SK-N-SH (cell line): ENCODE measurements around the gene PPFIBP2. TPM values are rescaled to one million over a fixed set of nuclear protein-coding genes. Genes with fewer than 3 reads are reported as not detected.

ENCODE experiments used
- CTCF ChIA-PET: fragments of 300-600, 350-600 bp; formaldehyde crosslinking; extraction: SDS; loops from one replicate; lab custom pipeline; 2021; lab: Yijun Ruan, JAX
- POLR2A ChIA-PET: fragments of 350-600 bp; sonication (Branson Sonifier 250); formaldehyde crosslinking; extraction: SDS; loops from one replicate; lab custom pipeline; 2020; ENCODE audit warnings: antibody characterized with exemption, inconsistent platforms; lab: Yijun Ruan, JAX
- DNase-seq: peaks from one replicate; pipeline ENCODE4 v3.0.0; 2012
- H2AFZ ChIP-seq: fragments of 200-600 bp; sonication (generic); 2 replicates; pipeline ENCODE4 v1.8.1; 2016; ENCODE audit warnings: antibody characterized with exemption, mild to moderate bottlenecking, low read depth
- H3F3A ChIP-seq: fragments of 200-600 bp; sonication (generic); replicated peaks from 2 replicates; pipeline ENCODE3; 2016; ENCODE audit warnings: antibody characterized with exemption, mild to moderate bottlenecking; ENCODE audit not compliant: insufficient read depth
- H3K27ac ChIP-seq, 2 experiments: fragments of 200-500 bp in 1 of 2; fragments of 200-600 bp in 1 of 2; sonication (Bioruptor generic) in 1 of 2; sonication (generic), shearing (Covaris generic) in 1 of 2; 2 replicates each; pipeline versions ENCODE4 v1.5.1 to v1.6.1; 2014 to 2016; ENCODE audit warnings: low read depth in 2 of 2, inconsistent platforms in 1 of 2, low read length in 1 of 2, mild to moderate bottlenecking in 1 of 2, mixed read lengths in 1 of 2
- H3K27me3 ChIP-seq: fragments of 200-600 bp; sonication (generic), shearing (Covaris generic); 2 replicates; pipeline ENCODE4 v1.6.1; 2016; ENCODE audit warnings: mixed run types; ENCODE audit not compliant: insufficient read depth
- H3K36me3 ChIP-seq, 2 experiments: fragments of 200-500 bp in 1 of 2; fragments of 200-600 bp in 1 of 2; sonication (Bioruptor generic) in 1 of 2; sonication (generic) in 1 of 2; replicated peaks in 1 of 2; 2 replicates each; pipeline versions ENCODE3 to v1.5.1; 2014 to 2016; ENCODE audit warnings: low read length in 1 of 2, mild to moderate bottlenecking in 1 of 2; ENCODE audit not compliant: insufficient read depth in 2 of 2, control insufficient read depth in 1 of 2
- H3K4me1 ChIP-seq, 2 experiments: fragments of 200-500 bp in 1 of 2; fragments of 200-600 bp in 1 of 2; sonication (Bioruptor generic) in 1 of 2; sonication (generic), shearing (Covaris generic) in 1 of 2; 2 replicates each; pipeline versions ENCODE4 v1.5.1 to v1.6.1; 2014 to 2016; ENCODE audit warnings: low read depth in 1 of 2, low read length in 1 of 2, mixed run types in 1 of 2; ENCODE audit not compliant: insufficient read depth in 2 of 2, control insufficient read depth in 1 of 2
- H3K4me2 ChIP-seq: fragments of 200-600 bp; sonication (generic), shearing (Covaris generic); 2 replicates; pipeline ENCODE4 v1.6.1; 2017; ENCODE audit warnings: mixed run types
- H3K4me3 ChIP-seq, 2 experiments: fragments of 200-500 bp in 1 of 2; fragments of 200-600 bp in 1 of 2; sonication (Bioruptor generic) in 1 of 2; sonication (generic), shearing (Covaris generic) in 1 of 2; 2 replicates each; pipeline versions ENCODE4 v1.5.1 to v1.8.1; 2014 to 2016; ENCODE audit warnings: low read depth in 2 of 2, inconsistent platforms in 1 of 2, low read length in 1 of 2, mild to moderate bottlenecking in 1 of 2, mixed read lengths in 1 of 2, moderate library complexity in 1 of 2
- H3K79me2 ChIP-seq: fragments of 200-600 bp; sonication (generic); 2 replicates; pipeline ENCODE4 v1.8.1; 2017; ENCODE audit warnings: mild to moderate bottlenecking; ENCODE audit not compliant: insufficient read depth
- H3K9ac ChIP-seq: fragments of 200-600 bp; sonication (generic); 2 replicates; pipeline ENCODE4 v1.6.1; 2017; ENCODE audit warnings: mixed run types
- H3K9me2 ChIP-seq: fragments of 200-600 bp; sonication (generic); 2 replicates; pipeline ENCODE4 v1.6.1; 2017; ENCODE audit warnings: mixed run types
- H3K9me3 ChIP-seq: fragments of 200-600 bp; sonication (generic); 2 replicates; pipeline ENCODE4 v1.6.1; 2017; ENCODE audit warnings: mixed run types, mild to moderate bottlenecking, moderate library complexity
- H4K20me1 ChIP-seq: fragments of 200-600 bp; sonication (generic); 2 replicates; pipeline ENCODE4 v1.6.1; 2017; ENCODE audit warnings: mild to moderate bottlenecking, mixed run types; ENCODE audit not compliant: insufficient read depth
- CHD2 ChIP-seq: fragments of 150-350 bp; IDR thresholded peaks from 2 replicates; pipeline ENCODE4 v1.6.1; 2018; ENCODE audit warnings: low read length; ENCODE audit not compliant: partially characterized antibody
- FOXJ3 ChIP-seq: sonication (generic); formaldehyde crosslinking; IDR thresholded peaks from 2 replicates; pipeline ENCODE4 v1.5.1; 2020; ENCODE audit warnings: mild to moderate bottlenecking, missing genetic modification reagents
- FOXM1 ChIP-seq: IDR thresholded peaks from 2 replicates; pipeline ENCODE4 v1.4.0; 2012; ENCODE audit warnings: low read depth, mild to moderate bottlenecking
- GATA2 ChIP-seq: sonication (generic); formaldehyde crosslinking; IDR thresholded peaks from 2 replicates; pipeline ENCODE4 v1.5.0; 2020; ENCODE audit warnings: mild to moderate bottlenecking, missing genetic modification reagents
- JUND ChIP-seq: IDR thresholded peaks from 2 replicates; pipeline ENCODE4 v1.4.0; 2012
- MEF2A ChIP-seq: IDR thresholded peaks from 2 replicates; pipeline ENCODE4 v1.4.0; 2012; ENCODE audit warnings: low read depth, borderline replicate concordance
- MXI1 ChIP-seq: IDR thresholded peaks from 2 replicates; pipeline ENCODE4 v1.6.1; 2012; ENCODE audit warnings: mild to moderate bottlenecking, low read depth, low read length, improper control_type of control experiment
- NFIC ChIP-seq: IDR thresholded peaks from 2 replicates; pipeline ENCODE4 v1.4.0; 2012; ENCODE audit warnings: borderline replicate concordance
- RAD21 ChIP-seq: IDR thresholded peaks from 2 replicates; pipeline ENCODE4 v1.6.1; 2012; ENCODE audit warnings: mild to moderate bottlenecking, low read length
- RCOR1 ChIP-seq: fragments of 150-350 bp; IDR thresholded peaks from 2 replicates; pipeline ENCODE4 v1.6.1; 2017; ENCODE audit warnings: antibody characterized with exemption, low read length
- REST ChIP-seq: IDR thresholded peaks from 2 replicates; pipeline ENCODE4 v1.6.1; 2012; ENCODE audit warnings: mild to moderate bottlenecking, low read depth, low read length, moderate library complexity
- TAF1 ChIP-seq: IDR thresholded peaks from 2 replicates; pipeline ENCODE4 v1.6.1; 2012; ENCODE audit warnings: low read depth, mild to moderate bottlenecking, low read length, moderate library complexity, borderline replicate concordance
- TCF12 ChIP-seq: IDR thresholded peaks from 2 replicates; pipeline ENCODE4 v1.4.0; 2012
- WGBS: methylation state at CpG from one replicate; pipeline ENCODE4 v1.1.6; 2017; ENCODE audit warnings: low lambda C conversion rate; 5-methylcytosine and 5-hydroxymethylcytosine counted together
- polyA plus RNA-seq, 3 experiments: library from polyadenylated mRNA; depleted of rRNA; stranded (reverse); fragments of >200 nt; gene quantifications; 2 replicates each; pipeline ENCODE4 v1.2.3, GENCODE V29; 2012
- TF ChIP-seq, protein P1 (sequence below): fragments of 150-350 bp; IDR thresholded peaks from 2 replicates; pipeline ENCODE4 v1.6.1; 2017; ENCODE audit warnings: antibody characterized with exemption, low read length, low read depth, borderline replicate concordance
- TF ChIP-seq, protein P2 (sequence below): fragments of 150-350 bp; IDR thresholded peaks from 2 replicates; pipeline ENCODE4 v1.6.1; 2016; ENCODE audit warnings: mild to moderate bottlenecking, low read depth, low read length
- TF ChIP-seq, protein P3 (sequence below): IDR thresholded peaks from 2 replicates; pipeline ENCODE4 v1.4.0; 2012; ENCODE audit warnings: low read depth, borderline replicate concordance

PPFIBP2 gene
- polyA plus RNA-seq, 1 of the 3 experiments (the other 2 are of a cell fraction) = 0.67 TPM

- Histone ChIP-seq H4K20me1 (no peaks in the 10 kb centered on the region), H3K4me3 (peak overlapping the region; percentile 63 to 76), H3K4me2 (peak overlapping the region; percentile 93), H3K27ac (no peak overlapping the region), H2AFZ (peak overlapping the region; percentile 98; the same call in 1 of the 2 replicates), H3K9me3 (no peaks in the 10 kb centered on the region), H3K79me2 (no peaks in the 10 kb centered on the region), H3F3A (no peaks in the 10 kb centered on the region), H3K4me1 (peaks cover 0 to 18% of the 10 kb centered on the region in 2 experiments; a peak in 1 of 4 replicates), H3K36me3 (no peaks in the 10 kb centered on the region), H3K27me3 (peaks cover 9% of the 10 kb centered on the region), H3K9me2 (no peaks in the 10 kb centered on the region), H3K9ac (no peak overlapping the region; the same call in 1 of the 2 replicates)
- CTCF ChIA-PET = interaction anchor here (0.6 to 7.0 kb wide), 30 partner anchors 9 to 1062 kb away, joined by 3 to 74 read pairs (median 4); no protein-coding TSS in a partner anchor
- POLR2A ChIA-PET = interaction anchor here (0.8 kb wide), 1 partner anchor 57 kb away, joined by 3 read pairs; no protein-coding TSS in a partner anchor
- 23% methylated on average over 9 of the region's 31 CpGs for WGBS
- no peak for DNase-seq
- no peak for TF ChIP-seq RAD21
- no peak for TF ChIP-seq FOXM1
- no peak for TF ChIP-seq GATA2
- no peak for TF ChIP-seq MEF2A
- TF ChIP-seq TCF12 = no peak
- TF ChIP-seq REST = no peak
- no peak for TF ChIP-seq JUND
- TF ChIP-seq, protein P1, sequence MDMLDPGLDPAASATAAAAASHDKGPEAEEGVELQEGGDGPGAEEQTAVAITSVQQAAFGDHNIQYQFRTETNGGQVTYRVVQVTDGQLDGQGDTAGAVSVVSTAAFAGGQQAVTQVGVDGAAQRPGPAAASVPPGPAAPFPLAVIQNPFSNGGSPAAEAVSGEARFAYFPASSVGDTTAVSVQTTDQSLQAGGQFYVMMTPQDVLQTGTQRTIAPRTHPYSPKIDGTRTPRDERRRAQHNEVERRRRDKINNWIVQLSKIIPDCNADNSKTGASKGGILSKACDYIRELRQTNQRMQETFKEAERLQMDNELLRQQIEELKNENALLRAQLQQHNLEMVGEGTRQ = no peak
- TF ChIP-seq, protein P2, sequence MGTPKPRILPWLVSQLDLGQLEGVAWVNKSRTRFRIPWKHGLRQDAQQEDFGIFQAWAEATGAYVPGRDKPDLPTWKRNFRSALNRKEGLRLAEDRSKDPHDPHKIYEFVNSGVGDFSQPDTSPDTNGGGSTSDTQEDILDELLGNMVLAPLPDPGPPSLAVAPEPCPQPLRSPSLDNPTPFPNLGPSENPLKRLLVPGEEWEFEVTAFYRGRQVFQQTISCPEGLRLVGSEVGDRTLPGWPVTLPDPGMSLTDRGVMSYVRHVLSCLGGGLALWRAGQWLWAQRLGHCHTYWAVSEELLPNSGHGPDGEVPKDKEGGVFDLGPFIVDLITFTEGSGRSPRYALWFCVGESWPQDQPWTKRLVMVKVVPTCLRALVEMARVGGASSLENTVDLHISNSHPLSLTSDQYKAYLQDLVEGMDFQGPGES = no peak
These were observed 346 bp downstream of the PPFIBP2 start for GRCh38 chr11:7514099-7514591.

- no peak for DNase-seq
- Histone ChIP-seq H3K9me3 (no peaks in the 10 kb centered on the region), H3F3A (no peaks in the 10 kb centered on the region), H3K9me2 (no peaks in the 10 kb centered on the region), H3K4me3 (no peak overlapping the region), H4K20me1 (no peaks in the 10 kb centered on the region), H3K9ac (no peak overlapping the region)
- POLR2A ChIA-PET = no interaction called here
- 87% methylated on average over 1 of the region's 1 CpG for WGBS
- TF ChIP-seq CHD2 (no peak), FOXJ3 (CRISPR knock-in tag) (no peak), NFIC (no peak), TAF1 (no peak), MXI1 (no peak), RCOR1 (no peak), JUND (no peak)
- TF ChIP-seq, protein P3, sequence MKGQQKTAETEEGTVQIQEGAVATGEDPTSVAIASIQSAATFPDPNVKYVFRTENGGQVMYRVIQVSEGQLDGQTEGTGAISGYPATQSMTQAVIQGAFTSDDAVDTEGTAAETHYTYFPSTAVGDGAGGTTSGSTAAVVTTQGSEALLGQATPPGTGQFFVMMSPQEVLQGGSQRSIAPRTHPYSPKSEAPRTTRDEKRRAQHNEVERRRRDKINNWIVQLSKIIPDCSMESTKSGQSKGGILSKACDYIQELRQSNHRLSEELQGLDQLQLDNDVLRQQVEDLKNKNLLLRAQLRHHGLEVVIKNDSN = no peak
- TF ChIP-seq, all 33 proteins: peak for 0
- Histone ChIP-seq H2AFZ (no peak overlapping the region), H3K4me2 (no peak overlapping the region), H3K79me2 (no peaks in the 10 kb centered on the region), H3K27ac (no peak overlapping the region), H3K27me3 (peaks cover 9% of the 10 kb centered on the region), H3K4me1 (peaks cover 0 to 13% of the 10 kb centered on the region in 2 experiments; a peak in 1 of 4 replicates), H3K36me3 (no peaks in the 10 kb centered on the region)
- CTCF ChIA-PET = interaction anchor here (0.6 to 7.0 kb wide), 9 partner anchors 17 to 152 kb away, joined by 4 to 74 read pairs (median 5); no protein-coding TSS in a partner anchor
These were observed 1.7 kb downstream of the PPFIBP2 start for GRCh38 chr11:7515447-7515886.
